Measurements from ENCODE around the gene UBE2R2.
"Not testable (repeated sequence)": the region's sequence is repeated elsewhere in the genome, so short reads cannot be mapped to it uniquely, and the experiment has no call there.

UBE2R2 gene

DNA sequence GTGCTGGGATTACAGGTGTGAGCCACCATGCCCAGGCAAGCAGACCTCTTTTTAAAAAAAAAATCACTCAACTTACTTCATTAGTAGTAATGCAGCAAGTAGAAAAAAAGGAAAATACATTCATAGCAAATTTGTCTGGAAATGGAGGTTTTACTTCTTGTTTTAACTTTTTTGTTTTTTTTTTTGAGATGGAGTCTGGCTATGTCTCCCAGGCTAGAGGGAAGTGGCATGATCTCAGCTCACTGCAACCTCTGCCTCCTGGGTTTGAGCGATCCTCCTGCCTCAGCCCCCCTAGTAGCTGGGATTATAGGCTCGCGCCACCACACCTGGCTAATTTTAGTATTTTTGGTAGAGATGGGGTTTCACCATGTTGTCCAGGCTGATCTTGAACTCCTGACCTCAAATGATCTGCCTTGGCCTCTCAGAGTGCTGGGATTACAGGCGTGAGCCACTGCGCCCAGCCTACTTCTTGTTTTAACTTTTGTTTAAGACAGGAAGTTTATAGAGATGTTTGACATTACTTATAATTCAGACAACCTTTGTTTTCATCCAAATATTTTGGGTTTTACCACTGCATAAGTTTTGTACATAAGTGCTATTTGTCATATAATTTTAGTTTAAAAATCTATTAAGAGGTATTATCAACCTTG is 26.5 kb downstream of the UBE2R2 start:
- no peak for DNase-seq (ENCODE audit: low read depth)

DNA sequence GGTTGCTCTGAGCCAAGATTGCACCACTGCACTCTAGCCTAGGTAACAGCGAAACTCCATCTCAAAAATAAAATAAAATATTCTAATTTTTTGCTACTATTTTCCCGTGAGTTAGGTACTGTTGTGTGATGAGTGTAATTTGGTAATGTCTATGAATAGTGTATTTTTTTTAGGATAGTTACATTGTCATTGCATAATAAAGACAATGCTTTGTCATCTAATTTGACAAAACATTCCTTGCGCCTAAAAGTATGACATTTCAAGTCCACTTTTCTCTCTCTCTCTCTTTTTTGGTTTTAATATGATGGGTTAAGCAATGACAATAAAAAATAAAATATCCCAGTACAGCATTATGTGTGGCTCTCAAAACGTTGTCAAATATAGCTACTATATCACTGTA is 29.3 kb downstream of the UBE2R2 start:
- DNase-seq (ENCODE audit: low read depth) = no peak

DNA sequence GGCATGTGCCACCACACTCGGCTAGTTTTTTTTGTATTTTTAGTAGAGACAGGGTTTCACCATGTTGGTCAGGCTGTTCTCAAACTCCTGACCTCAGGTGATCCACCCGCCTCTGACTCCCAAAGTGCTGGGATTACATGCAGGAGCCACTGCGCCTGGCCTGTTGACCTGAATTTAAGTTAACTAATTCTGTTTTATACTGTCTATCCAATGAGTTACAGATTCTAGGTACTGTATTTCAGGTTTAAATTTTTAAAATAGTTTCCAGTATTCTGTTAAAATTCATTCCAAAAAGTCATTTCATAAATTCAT is 30.9 kb downstream of the UBE2R2 start:
- DNase-seq (ENCODE audit: low read depth) = not testable (repeated sequence)

DNA sequence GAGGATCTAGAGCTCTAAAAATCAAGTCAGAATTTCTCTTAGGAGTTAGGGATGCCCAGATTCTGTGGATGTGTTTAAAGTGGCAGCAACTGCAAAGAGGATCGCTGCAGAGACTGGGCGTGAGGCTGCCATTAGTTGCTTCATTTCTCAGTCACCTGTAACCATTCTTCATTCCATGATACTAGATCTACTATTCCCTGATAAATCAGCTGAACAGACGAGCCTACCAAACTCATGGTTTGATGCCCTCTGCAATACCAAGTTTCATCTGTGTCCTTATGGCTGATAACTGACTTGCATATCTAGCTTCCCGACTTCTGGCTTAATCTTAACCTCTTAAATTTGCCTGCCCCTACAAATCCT is 33.3 kb downstream of the UBE2R2 start:
- DNase-seq (ENCODE audit: low read depth) = no peak

DNA sequence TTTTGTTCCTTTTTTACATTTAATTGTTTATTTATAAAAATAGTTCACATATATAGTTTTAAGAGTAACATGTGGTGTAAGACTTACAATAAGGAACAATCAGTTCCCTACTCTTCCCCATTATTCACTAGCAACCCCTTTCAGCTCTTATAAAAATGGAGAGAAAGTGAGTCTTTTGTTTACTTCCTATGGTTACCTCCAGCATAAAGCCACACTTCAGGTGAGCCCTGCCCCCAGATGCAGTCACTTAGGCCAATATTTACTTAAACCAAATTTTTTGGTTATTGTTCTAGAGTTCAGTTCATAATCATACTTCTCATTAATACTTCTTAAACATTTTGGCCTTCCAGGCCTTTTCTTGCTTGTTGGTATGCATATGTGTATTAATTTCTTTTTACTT is 33.7 kb downstream of the UBE2R2 start:
- no peak for DNase-seq (ENCODE audit: low read depth)

DNA sequence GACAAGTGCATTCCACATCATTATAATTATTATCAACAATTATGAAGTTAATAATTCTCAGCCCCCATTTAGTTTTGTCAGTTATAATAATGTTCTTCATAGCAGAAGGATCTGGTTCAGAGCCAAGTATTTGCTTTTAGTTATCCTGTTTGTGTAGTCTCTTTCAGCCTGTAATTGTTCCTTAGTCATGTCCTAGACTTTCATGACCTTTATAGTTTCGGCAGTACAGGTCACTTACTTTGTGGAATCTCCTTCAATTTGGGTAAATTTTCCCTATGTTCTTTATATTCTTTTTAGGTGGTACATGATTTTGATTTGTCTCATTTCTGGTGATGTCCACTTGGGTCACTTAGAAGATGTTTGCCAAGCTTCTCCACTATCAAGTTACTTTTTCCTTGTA is 34.3 kb downstream of the UBE2R2 start:
- peak; percentile 20 for DNase-seq (ENCODE audit: low read depth)

DNA sequence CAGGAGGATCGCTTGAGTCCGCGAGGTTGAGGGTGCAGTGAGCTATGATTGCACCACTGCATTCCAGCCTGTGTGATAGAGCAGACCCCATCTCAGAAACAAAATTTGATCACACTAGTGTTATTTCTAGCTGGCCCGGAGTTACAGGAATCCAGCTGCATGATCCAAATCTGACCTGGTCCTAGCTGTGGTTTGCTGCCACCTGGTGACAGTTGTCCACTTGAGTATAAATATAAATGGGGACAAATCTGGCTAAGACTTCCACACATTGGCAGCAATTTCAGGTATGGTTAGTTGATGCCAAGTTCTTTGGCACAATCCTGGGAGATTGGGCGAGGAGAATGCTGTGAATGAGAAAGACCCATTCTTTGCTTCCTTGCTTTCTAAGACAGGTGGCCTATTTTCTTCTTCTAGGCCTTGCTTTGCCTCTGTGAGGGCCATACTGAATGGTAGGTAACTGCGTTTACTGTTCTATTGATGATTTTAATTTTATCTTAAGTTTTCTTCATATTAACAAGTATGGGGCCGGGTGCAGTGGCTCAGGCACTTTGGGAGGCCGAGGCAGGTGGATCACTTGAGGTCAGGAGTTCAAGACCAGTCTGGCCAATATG is 35.4 kb downstream of the UBE2R2 start:
- peak; percentile 41 for DNase-seq (ENCODE audit: low read depth)

DNA sequence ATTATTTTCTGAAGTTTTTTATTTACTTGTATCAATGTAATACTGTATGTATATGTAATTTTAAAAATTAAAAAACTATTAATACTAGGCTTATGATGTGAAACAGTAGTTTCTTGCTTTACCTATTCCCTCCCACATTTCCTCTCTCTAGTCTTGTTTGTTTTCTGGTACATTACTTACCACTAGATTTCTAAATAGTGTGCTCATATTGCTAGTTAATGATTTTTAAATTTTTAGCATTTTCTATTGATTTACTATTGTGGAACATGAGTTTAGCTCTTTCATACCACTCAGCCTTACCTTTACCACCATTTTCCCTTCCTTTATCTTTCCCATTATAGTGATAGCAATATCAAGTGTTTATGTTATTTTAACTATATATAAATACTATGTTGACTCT is 39.3 kb downstream of the UBE2R2 start:
- DNase-seq (ENCODE audit: low read depth) = no peak

DNA sequence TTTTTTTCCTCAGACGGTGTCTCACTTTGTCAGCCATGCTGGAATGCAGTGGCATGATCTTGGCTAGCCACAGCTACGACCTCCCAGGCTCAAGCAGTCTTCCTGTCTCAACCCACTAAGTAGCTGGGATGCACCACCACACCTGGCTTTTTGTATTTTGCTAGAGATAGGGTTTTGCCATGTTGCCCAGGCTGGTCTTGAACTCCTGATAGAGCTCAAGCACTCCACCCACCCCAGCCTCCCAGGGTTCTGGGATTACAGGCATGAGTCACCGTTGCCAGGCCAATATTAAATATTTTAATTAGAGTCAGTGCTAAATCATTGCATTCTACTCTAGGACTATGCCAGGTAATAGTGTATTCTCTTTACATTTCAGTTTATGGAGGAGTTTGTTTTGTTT is 41.5 kb downstream of the UBE2R2 start:
- peak; percentile 4 for DNase-seq (ENCODE audit: low read depth)

DNA sequence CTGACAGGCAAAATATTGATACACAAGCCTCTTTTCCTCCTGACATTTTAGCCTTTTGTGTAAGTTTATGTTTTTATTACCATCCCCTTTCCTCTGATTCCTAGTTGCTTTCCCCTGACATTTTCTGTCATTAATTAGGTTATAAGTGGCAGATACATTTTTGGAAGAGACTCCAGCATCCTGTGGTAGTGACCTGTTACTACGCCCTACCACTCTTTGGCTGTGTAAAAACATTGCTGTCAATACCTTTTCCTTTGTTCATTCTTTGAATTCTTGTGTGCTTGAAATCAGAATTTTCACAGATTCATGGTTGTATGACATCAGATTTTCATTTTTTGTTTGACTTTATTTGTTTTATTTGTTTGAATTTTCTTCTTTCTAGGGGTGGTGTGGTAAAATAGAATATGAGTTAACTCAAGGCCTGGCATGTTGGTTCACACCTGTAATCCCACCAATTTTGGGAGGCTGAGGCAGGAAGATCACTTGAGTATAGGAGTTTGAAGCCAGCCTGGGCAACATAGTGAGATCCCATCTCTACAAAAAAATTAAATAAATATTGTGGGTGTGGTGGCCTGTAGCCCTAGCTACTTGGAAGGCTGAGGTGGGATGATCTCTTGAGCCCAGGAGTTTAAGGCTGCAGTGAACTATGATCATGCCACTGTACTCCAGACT is 43.4 kb downstream of the UBE2R2 start:
- no peak for DNase-seq (ENCODE audit: low read depth)

DNA sequence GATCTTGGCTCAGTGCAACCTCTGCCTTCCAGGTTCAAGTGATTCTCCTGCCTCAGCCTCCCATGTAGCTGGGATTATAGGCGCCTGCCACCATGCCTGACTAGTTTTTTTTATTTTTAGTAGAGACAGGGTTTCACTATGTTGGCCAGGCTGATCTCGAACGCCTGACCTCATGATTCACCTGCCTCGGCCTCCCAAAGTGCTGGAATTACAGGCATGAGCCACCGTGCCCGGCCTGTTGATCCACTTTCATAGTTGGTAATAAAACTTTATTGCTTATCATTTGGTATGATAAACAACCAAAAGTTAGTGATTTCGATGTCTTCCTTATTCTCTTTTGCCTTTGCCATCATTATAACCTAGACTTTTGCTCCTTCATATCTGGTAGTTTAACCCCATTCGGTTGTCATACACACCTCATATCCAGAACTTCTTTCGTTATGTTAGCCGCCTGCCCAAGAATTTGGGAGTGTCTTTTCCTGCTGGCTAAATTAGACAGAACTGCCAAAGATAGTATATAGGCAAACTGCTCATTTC is 45.0 kb downstream of the UBE2R2 start:
- no peak for DNase-seq (ENCODE audit: low read depth)

DNA sequence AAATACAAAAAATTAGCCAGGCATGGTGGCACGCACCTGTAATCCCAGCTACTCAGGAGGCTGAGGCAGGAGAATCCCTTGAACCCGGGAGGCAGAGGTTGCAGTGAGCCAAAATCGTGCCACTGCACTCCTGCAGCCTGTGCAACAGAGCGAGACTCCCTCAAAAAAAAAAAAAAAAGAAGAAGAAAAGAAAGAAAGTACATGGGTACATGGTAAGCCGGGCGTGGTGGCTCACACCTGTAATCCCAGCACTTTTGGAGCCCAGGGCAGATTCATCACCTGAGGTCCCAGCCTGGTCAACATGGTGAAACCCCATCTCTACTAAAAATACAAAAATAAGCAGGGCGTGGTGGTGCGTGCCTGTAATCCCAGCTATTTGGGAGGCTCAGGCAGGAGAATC is 46.1 kb downstream of the UBE2R2 start:
- DNase-seq (ENCODE audit: low read depth) = not testable (repeated sequence)

DNA sequence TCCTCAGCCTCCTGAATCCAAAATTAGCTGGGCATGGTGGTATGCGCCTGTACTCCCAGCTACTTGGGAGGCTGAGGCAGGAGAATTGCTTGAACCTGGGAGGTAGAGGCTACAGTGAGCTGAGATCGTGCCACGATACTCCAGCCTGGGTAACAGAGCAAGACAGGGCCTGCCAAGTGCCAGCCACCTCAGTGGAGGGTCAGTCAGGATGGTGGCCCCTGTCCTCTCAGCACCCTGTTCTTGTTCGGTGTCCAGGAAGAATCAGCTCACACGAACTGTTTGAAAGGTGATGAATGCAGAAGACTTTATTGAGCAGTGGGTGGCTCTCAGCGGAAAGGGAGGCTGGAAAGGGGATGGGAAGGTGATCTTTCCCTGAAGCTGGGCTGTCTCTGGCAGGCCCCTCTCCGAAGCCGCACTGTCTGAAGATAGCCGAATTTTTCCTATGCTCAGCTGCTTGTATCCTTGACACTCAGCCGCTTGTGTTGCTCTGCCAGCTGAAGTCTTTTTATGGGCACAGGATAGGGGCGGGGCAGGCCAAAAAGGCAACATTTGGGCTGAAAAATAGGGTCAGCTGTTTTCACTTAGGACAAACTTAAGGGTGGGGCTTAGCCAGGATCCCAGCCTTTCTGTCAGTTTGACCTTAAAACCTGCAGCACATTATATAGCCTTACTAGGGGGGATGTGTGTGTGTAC is 50.9 kb downstream of the UBE2R2 start:
- DNase-seq (ENCODE audit: low read depth) = peak; percentile 90

DNA sequence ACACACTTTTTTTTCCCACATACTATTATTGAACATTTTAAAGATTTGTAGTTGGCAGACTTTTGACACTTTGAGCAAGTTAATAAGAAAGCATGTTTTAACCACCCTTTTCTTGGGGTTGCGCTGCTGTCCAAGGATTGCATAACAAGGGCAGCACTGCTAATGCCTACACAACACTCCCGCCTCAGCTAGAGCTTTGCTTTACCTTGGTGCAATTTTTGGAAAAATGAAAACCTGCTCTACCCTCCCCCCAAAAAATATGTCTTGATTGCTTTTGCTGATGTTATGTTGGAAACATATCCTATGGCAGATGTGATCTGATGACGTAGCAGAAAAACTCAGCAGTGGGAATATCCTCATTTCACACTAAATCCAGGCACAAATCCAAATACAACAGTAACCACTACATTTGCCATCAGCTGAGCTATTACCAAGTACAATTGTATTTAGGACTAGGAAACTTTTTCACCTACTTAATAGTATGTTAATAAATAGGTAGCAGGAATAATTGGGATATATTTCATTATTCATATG is 51.5 kb downstream of the UBE2R2 start:
- DNase-seq (ENCODE audit: low read depth) = peak; percentile 73

DNA sequence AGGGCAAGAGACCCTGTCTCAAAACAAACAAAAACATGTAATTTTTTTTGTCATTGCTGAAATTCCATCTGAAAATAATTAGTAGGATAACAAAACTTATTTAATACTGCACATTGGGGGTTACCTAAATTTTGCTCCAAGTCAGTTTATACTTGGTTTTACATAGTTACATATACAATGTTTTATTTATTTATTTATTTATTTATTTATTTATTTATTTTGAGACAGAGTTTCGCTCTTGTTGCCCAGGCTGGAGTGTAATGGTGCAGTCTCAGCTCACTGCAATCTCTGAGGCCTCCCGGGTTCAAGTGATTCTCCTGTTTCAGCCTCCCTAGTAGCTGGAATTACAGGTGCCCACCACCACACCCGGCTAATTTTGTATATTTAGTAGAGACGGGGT is 52.3 kb downstream of the UBE2R2 start:
- DNase-seq (ENCODE audit: low read depth) = not testable (repeated sequence)

DNA sequence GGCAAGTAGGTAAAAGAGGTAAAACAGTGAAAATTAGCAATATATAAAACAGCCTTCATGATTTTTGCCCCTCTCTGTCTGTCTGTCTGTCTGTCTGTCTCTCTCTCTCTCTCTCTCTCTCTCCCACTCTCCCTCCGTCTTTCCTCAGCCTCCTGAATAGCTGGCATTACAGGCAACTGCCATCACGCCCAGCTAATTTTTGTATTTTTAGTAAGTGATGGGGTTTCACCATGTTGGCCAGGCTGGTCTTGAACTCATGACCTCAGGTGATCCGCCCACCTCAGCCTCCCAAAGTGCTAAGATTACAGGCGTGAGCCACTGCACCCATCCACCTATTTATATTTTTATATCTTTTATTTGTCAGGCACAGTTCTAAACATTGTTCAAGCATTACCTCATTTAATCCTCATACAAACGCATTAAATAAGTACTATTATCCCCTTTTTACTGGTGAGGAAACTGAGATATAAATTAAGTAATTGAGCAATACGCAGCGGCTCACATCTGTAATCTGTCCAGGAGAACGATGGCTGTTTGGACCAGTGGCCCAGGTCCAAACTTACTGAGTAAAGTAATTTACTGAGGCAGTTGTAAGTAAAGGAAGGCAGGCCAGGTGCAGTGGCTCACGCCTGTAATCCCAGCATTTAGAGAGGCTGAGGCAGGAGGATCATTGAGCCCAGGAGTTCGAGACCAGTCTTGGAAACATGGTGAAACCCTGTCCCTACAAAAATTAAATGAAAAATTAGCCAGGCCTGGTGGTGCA is 60.9 kb downstream of the UBE2R2 start:
- no peak for DNase-seq (ENCODE audit: low read depth)

DNA sequence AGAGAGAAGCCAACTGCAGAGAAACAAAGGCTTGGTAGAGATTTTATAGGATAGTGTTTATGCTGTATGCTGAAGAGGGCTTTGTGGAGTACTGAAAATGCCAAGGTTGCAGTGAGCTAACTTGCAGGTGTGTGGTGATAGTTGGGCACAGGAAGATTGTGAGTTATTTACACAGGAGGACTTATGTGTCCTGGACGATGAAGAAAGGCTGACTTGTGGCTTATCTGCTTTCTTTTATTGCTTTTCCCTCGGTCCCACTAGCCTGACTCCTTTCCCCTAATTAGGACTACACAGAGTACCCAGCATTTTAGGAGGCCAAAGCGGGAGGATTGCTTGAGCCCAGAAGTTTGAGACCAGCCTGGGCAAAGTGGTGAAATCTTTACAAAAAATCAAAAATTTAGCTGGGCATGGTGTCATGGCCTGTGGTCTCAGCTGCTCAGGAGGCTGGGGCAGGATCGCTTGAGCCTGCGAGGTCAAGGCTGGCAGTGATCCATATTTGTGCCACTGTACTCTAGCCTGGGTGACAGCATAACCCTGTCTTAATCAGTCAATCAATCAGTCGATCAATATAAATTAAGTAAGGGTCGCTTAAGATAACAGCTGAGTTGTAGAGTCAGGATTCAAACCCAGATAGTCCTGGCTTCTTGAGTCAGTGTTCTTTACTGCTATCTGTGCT is 61.9 kb downstream of the UBE2R2 start:
- DNase-seq (ENCODE audit: low read depth) = no peak

DNA sequence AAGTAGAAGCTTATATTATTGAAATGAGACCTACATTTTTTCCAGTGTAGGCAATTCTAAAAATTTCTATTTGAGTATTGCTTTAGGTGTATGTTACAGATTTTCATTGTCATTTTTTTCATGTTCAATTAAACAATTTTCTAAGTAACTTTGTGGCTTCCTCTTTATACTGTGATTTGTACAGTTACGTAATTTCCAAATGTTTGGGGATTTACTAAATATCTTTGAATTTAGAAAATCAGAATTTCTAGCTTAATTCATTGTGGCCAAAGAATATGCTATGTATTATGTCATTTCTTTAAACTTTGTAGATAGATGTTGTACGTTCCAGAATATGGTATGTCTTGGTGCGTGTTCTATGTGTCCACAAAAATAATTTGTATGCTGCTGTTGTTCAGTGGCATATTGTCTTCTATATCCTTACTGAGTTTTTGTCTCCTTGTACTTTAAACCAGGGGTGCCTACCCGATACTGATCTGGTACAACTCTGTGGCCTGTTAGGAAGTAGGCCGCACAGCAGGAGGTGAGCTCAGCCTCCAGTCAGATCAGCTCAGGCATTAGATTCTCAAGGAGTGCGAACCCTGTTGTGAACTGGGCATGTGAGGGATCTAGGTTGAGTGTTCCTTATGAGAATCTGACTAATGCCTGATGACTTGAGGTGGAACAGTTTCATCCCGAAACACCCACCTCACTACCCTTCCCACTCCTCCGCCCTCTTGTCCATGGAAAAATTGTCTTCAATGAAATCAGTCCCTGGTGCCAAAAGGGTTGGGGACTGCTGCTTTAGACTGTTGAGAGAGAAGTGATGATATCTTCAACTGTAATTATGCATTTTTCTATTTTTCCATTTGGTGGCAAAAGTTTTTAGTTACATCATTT is 63.5 kb downstream of the UBE2R2 start:
- no peak for DNase-seq (ENCODE audit: low read depth)

DNA sequence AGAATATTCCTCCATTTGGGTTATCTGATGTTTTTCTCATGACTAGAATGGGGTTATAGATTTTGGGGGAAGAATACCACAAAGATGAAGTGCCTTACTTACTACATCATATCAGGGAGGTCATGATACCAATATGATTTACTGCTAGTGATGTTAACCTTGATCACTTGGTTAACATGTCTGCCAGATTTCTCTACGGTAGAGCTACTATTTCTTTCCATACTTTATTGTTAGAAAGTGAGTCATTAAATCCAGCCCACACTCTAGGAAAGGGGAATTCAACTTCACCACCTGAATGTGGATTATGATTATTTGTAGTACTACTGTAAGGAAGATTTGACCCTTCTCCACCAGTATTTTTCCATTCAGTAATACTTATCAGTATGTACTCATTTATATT is 64.7 kb downstream of the UBE2R2 start:
- no peak for DNase-seq (ENCODE audit: low read depth)

Measured in fibroblast of gingiva (primary cell).